H9 (cell line): ENCODE measurements around the gene WHRN. TPM values are rescaled to one million over a fixed set of nuclear protein-coding genes. Genes with fewer than 3 reads are reported as not detected.

ENCODE experiments used
- DNase-seq: peaks from one replicate; pipeline ENCODE4 v3.0.0-alpha.2; 2017
- H2AFZ ChIP-seq: one replicate; pipeline ENCODE4 v1.6.1; 2013; ENCODE audit warnings: mild to moderate bottlenecking, low read length, control low read depth, moderate library complexity
- H2AK5ac ChIP-seq: 2 replicates; pipeline ENCODE4 v1.6.1; 2013; ENCODE audit warnings: low read length, control low read depth, mixed read lengths; ENCODE audit not compliant: insufficient read length
- H2BK120ac ChIP-seq: one replicate; pipeline ENCODE4 v1.6.1; 2013; ENCODE audit warnings: low read depth, mild to moderate bottlenecking, low read length, control low read depth, inconsistent platforms; ENCODE audit not compliant: poor library complexity, severe bottlenecking
- H2BK12ac ChIP-seq: 2 replicates; pipeline ENCODE4 v1.6.1; 2013; ENCODE audit warnings: low read length, control low read depth, mixed read lengths, low read depth; ENCODE audit not compliant: insufficient read length
- H2BK15ac ChIP-seq: 2 replicates; pipeline ENCODE4 v1.6.1; 2013; ENCODE audit warnings: low read depth, low read length, control low read depth
- H2BK20ac ChIP-seq: one replicate; pipeline ENCODE4 v1.6.1; 2013; ENCODE audit warnings: low read depth, mild to moderate bottlenecking, low read length, control low read depth, inconsistent platforms; ENCODE audit not compliant: poor library complexity, severe bottlenecking
- H2BK5ac ChIP-seq: 2 replicates; pipeline ENCODE4 v1.6.1; 2013; ENCODE audit warnings: low read length, control low read depth, mixed read lengths; ENCODE audit not compliant: insufficient read length
- H3K14ac ChIP-seq: 2 replicates; pipeline ENCODE4 v1.6.1; 2013; ENCODE audit warnings: low read length, control low read depth; ENCODE audit not compliant: insufficient read depth
- H3K18ac ChIP-seq: 2 replicates; pipeline ENCODE4 v1.6.1; 2013; ENCODE audit warnings: low read depth, mild to moderate bottlenecking, mixed read lengths, low read length, control low read depth; ENCODE audit not compliant: insufficient read length
- H3K23ac ChIP-seq: 2 replicates; pipeline ENCODE4 v1.6.1; 2013; ENCODE audit warnings: low read length, control low read depth, mixed read lengths, low read depth; ENCODE audit not compliant: insufficient read length
- H3K23me2 ChIP-seq: 2 replicates; pipeline ENCODE4 v1.6.1; 2013; ENCODE audit warnings: low read depth, mild to moderate bottlenecking, mixed read lengths, low read length, control low read depth; ENCODE audit not compliant: insufficient read length, poor library complexity, severe bottlenecking
- H3K27ac ChIP-seq: 2 replicates; pipeline ENCODE4 v1.5.1; 2013; ENCODE audit warnings: low read length, control low read depth, mixed read lengths, low read depth; ENCODE audit not compliant: insufficient read length
- H3K27me3 ChIP-seq: 2 replicates; pipeline ENCODE4 v1.6.1; 2013; ENCODE audit warnings: low read length, control low read depth, inconsistent platforms; ENCODE audit not compliant: insufficient read depth
- H3K4ac ChIP-seq: 2 replicates; pipeline ENCODE4 v1.6.1; 2013; ENCODE audit warnings: low read depth, mild to moderate bottlenecking, control low read depth, inconsistent platforms, low read length, moderate library complexity
- H3K4me1 ChIP-seq: 2 replicates; pipeline ENCODE4 v1.6.1; 2013; ENCODE audit warnings: low read length, control low read depth, inconsistent platforms; ENCODE audit not compliant: insufficient read depth
- H3K4me2 ChIP-seq: 2 replicates; pipeline ENCODE4 v1.6.1; 2013; ENCODE audit warnings: low read length, control low read depth, mixed read lengths; ENCODE audit not compliant: insufficient read length, insufficient read depth
- H3K56ac ChIP-seq: 2 replicates; pipeline ENCODE4 v1.6.1; 2013; ENCODE audit warnings: low read depth, mild to moderate bottlenecking, mixed read lengths, low read length, control low read depth; ENCODE audit not compliant: insufficient read length
- H3K79me1 ChIP-seq: 2 replicates; pipeline ENCODE4 v1.6.1; 2013; ENCODE audit warnings: low read depth, mild to moderate bottlenecking, moderate library complexity, low read length, control low read depth, inconsistent platforms; ENCODE audit not compliant: insufficient read depth, poor library complexity, severe bottlenecking
- H3K79me2 ChIP-seq: 2 replicates; pipeline ENCODE4 v1.6.1; 2013; ENCODE audit warnings: low read length, control low read depth, inconsistent platforms; ENCODE audit not compliant: insufficient read depth
- H3K9ac ChIP-seq: 2 replicates; pipeline ENCODE4 v1.6.1; 2013; ENCODE audit warnings: low read length, control low read depth, mixed read lengths; ENCODE audit not compliant: insufficient read length; ENCODE audit errors: extremely low read depth
- H3K9me3 ChIP-seq: one replicate; pipeline ENCODE4 v1.6.1; 2013; ENCODE audit warnings: low read depth, low read length, inconsistent platforms; ENCODE audit not compliant: control insufficient read depth
- H3T11ph ChIP-seq: one replicate; pipeline ENCODE4 v1.6.1; 2013; ENCODE audit warnings: mild to moderate bottlenecking, low read length, control low read depth, inconsistent platforms
- H4K20me1 ChIP-seq: one replicate; pipeline ENCODE4 v1.6.1; 2013; ENCODE audit not compliant: control insufficient read depth, insufficient read length, insufficient read depth
- H4K5ac ChIP-seq: 2 replicates; pipeline ENCODE4 v1.6.1; 2013; ENCODE audit warnings: low read depth, mild to moderate bottlenecking, mixed read lengths, low read length, control low read depth; ENCODE audit not compliant: insufficient read length
- H4K8ac ChIP-seq: replicated peaks from 2 replicates; pipeline ENCODE4 v1.6.1; 2013; ENCODE audit warnings: low read length, control low read depth, mixed read lengths, low read depth; ENCODE audit not compliant: insufficient read length
- H4K91ac ChIP-seq: 2 replicates; pipeline ENCODE4 v1.6.1; 2013; ENCODE audit warnings: low read depth, mild to moderate bottlenecking, moderate library complexity, mixed read lengths, low read length, control low read depth; ENCODE audit not compliant: insufficient read length
- H3K27ac Mint-ChIP-seq, 3 experiments: 2 replicates in 2 of 3; 3 replicates in 1 of 3; pipeline ENCODE4 v1.8.0; 2020 to 2021; ENCODE audit warnings: mixed read lengths in 3 of 3, mild to moderate bottlenecking in 1 of 3, moderate library complexity in 1 of 3
- H3K27me3 Mint-ChIP-seq: 2 replicates; pipeline ENCODE4 v1.8.0; 2021; ENCODE audit warnings: low read depth, mild to moderate bottlenecking, moderate library complexity, mixed read lengths
- H3K36me3 Mint-ChIP-seq, 3 experiments: 2 replicates in 2 of 3; 3 replicates in 1 of 3; pipeline ENCODE4 v1.8.0; 2020 to 2021; ENCODE audit warnings: low read depth in 3 of 3, mixed read lengths in 3 of 3; ENCODE audit not compliant: insufficient read depth in 1 of 3
- H3K4me1 Mint-ChIP-seq, 2 experiments: 2 replicates each; pipeline ENCODE4 v1.8.0; 2020; ENCODE audit warnings: mixed read lengths in 2 of 2
- H3K4me3 Mint-ChIP-seq, 2 experiments: 2 replicates in 1 of 2; 3 replicates in 1 of 2; pipeline ENCODE4 v1.8.0; 2020 to 2021; ENCODE audit warnings: mild to moderate bottlenecking in 2 of 2, mixed read lengths in 2 of 2, moderate library complexity in 1 of 2
- H3K9me3 Mint-ChIP-seq, 2 experiments: 2 replicates in 1 of 2; 3 replicates in 1 of 2; pipeline ENCODE4 v1.8.0; 2020; ENCODE audit warnings: mild to moderate bottlenecking in 2 of 2, mixed read lengths in 2 of 2, moderate library complexity in 1 of 2
- WGBS: extraction: QIAGEN DNeasy Blood & Tissue Kit; methylation state at CpG from one replicate; pipeline ENCODE4 v1.1.7; 2013; ENCODE audit warnings: missing lambda C conversion rate, low lambda C conversion rate, mixed read lengths; ENCODE audit not compliant: insufficient read length; ENCODE audit errors: extremely low coverage; 5-methylcytosine and 5-hydroxymethylcytosine counted together
- total RNA-seq: library from RNA; stranded (reverse); gene quantifications from 2 replicates; pipeline ENCODE4 v1.2.1, GENCODE V29; 2021
- TF ChIP-seq, protein P1 (sequence below): fragments of 200-600 bp; sonication (generic); conservative IDR thresholded peaks from 3 replicates; pipeline ENCODE4 v1.8.0; 2021; ENCODE audit warnings: antibody characterized with exemption, mild to moderate bottlenecking

The WHRN gene
- total RNA-seq, 1 experiment from 2014 or later, result 2.2 TPM

DNA sequence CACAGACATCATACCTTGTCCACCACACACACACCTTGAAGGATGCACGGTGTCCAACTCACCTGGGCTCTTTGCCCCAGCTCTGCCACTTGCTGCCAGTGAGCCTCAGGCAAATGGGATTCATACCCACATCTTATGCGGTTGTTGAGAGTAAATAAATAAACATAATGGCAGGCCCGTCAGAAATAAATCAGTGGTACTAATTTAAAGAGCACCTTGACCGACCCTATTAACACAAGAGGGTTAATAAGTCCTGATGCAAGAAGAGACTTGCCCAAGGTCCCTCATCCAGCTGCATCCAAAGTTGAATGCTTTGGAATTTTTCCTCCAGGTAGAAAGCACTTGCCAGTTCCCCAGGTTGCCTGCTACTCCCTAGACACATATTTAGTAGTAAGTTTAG, 105.9 kb downstream of the WHRN start:
- H3K27me3 Mint-ChIP-seq, result peaks cover 3% of the 10 kb centered on the region; the same call in 1 of the 2 replicates

More for the DNA sequence above, 105.9 kb downstream of the WHRN start:
- H3K4me3 Mint-ChIP-seq, result no peak overlapping the region
- Histone ChIP-seq H3K9me3 (no peaks in the 10 kb centered on the region), H3K23ac (no peak overlapping the region), H3K4me1 (no peaks in the 10 kb centered on the region; the same call in 1 of the 2 replicates), H3K9ac (no peak overlapping the region), H2BK5ac (no peak overlapping the region), H3K27ac (no peak overlapping the region), H2AK5ac (no peak overlapping the region), H3K4me2 (no peak overlapping the region), H4K8ac (no peak overlapping the region), H4K5ac (no peak overlapping the region), H3K4ac (no peak overlapping the region), H3K23me2 (no peaks in the 10 kb centered on the region), H4K20me1 (no peaks in the 10 kb centered on the region), H3T11ph (no peak overlapping the region), H2BK12ac (no peak overlapping the region), H2BK15ac (no peak overlapping the region), H2BK120ac (no peak overlapping the region), H3K27me3 (no peaks in the 10 kb centered on the region), H3K18ac (no peak overlapping the region), H4K91ac (no peak overlapping the region), H2AFZ (no peak overlapping the region), H3K56ac (no peak overlapping the region), H2BK20ac (no peak overlapping the region), H3K79me2 (no peaks in the 10 kb centered on the region), H3K14ac (no peak overlapping the region), H3K79me1 (no peaks in the 10 kb centered on the region)
- WGBS, result no CpG with 5 or more reads among the region's 4 CpGs
- no peak for DNase-seq
- H3K4me1 Mint-ChIP-seq, result peaks cover 27 to 37% of the 10 kb centered on the region in 2 experiments
- H3K36me3 Mint-ChIP-seq, result peaks cover 0 to 1% (median 0%) of the 10 kb centered on the region in 3 experiments; a peak in 2 of 7 replicates
- H3K27ac Mint-ChIP-seq, result no peak overlapping the region
- TF ChIP-seq, protein P1, sequence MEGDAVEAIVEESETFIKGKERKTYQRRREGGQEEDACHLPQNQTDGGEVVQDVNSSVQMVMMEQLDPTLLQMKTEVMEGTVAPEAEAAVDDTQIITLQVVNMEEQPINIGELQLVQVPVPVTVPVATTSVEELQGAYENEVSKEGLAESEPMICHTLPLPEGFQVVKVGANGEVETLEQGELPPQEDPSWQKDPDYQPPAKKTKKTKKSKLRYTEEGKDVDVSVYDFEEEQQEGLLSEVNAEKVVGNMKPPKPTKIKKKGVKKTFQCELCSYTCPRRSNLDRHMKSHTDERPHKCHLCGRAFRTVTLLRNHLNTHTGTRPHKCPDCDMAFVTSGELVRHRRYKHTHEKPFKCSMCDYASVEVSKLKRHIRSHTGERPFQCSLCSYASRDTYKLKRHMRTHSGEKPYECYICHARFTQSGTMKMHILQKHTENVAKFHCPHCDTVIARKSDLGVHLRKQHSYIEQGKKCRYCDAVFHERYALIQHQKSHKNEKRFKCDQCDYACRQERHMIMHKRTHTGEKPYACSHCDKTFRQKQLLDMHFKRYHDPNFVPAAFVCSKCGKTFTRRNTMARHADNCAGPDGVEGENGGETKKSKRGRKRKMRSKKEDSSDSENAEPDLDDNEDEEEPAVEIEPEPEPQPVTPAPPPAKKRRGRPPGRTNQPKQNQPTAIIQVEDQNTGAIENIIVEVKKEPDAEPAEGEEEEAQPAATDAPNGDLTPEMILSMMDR, result no peak
- H3K9me3 Mint-ChIP-seq, result no peaks in the 10 kb centered on the region; a peak in 1 of 5 replicates
